Fibroblast of upper back skin (primary cell): Measurements from ENCODE around the gene MEF2C.

ENCODE experiments used
- DNase-seq: peaks from one replicate; pipeline ENCODE4 v3.0.0-alpha.2; 2013

The MEF2C gene

DNA sequence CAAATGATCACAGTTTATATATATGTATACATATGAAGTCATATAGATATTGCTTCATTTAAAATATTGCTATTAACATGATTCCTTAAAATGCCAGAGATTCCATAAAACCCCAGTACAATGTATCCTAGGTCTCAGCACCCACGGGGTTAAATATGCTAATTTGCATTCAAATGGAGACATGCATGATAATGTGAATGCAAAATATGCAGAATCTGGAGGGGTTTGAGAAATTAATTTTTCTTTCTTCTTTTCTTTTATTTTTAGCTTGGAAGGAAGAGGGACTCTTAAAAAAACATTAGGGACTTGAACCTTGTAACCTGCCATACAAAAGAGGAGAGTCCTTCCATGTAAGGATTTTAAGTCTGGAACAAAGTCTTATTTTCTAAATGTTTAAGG lies 211.9 kb downstream of the MEF2C start:
- DNase-seq = no peak

DNA sequence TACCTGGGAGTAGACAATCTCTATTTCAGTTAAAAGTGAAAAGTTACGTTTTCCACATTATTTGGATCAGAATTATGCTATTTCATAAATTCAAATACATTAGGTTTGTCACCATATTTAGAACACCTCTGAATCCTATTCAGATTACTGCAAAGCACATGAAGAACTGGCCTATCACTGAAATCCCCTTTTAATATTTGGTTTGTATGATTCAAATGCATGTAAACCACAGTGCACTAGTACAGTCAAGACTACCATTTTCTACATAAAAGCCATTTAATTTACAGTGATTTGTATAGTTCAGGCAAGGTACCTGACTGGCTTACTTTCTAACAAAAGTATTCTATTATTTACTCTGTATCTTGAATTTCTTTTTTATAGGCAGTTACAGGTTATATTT lies 212.5 kb downstream of the MEF2C start:
- DNase-seq = no peak

DNA sequence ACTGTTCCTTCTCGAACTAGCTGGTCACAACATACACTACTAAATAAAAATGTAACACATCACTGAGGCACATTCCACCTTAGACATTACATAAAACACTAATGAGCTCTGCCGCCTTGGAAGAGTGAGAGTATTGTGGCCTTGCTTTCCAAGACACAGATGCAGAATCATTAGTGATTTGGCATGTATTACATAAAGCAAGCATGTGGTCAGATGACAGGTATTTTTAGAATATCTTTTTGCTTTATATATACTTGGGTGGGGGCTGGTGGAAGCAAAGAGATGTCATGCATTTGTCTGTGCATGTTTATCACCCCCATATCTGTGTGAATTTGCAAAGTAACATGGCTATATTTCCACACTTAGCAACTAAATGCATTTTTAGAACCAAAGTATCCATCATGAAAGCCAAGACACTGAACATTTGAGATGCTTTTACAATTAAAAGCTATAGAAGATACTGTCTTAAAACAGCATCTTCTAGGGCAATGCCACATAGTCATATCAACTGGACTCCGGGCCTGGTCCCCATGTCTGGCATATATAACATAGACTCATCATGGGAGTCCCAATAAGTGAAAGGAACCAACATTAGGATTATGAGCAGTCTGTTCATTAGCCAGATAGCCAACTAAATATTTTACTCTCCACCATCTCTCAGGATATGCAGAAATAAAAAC lies 213.5 kb downstream of the MEF2C start:
- DNase-seq = no peak

- no peak for DNase-seq
Observed at GRCh38 chr5:88667496-88668201, 215.3 kb downstream of the MEF2C start.
